ENCODE measurements around the gene ATP11A. TPM values are rescaled to one million over a fixed set of nuclear protein-coding genes. Genes with fewer than 3 reads are reported as not detected.

The ATP11A gene
- total and polyA plus RNA-seq, 9 of the 15 experiments (the other 6 are each of a cell fraction or from before 2014, with no cell fraction given), result 0.38 to 34.2 (median 4.2) TPM

GRCh38 chr13:112842931-112843391 lies 153.1 kb downstream of the ATP11A start:
- Histone ChIP-seq H3K36me3 (ENCODE audit: control insufficient read depth, insufficient read depth, low read length) (peaks cover 22% of the 10 kb centered on the region; the same call in 2 of the 3 replicates), H3K4me2 (ENCODE audit: insufficient read depth, low read length) (no peak overlapping the region), H3K9me3 (replicated peaks; ENCODE audit: control insufficient read depth, insufficient read depth, low read depth, low read length) (0 out of 2 replicates have a peak, but pooled peaks cover 2% of the 10 kb centered on the region), H3K9ac (ENCODE audit: insufficient read depth in 1 of 2, low read depth in 2 of 2, low read length in 2 of 2) (no peak overlapping the region), H2AFZ (ENCODE audit: low read depth, low read length) (no peak overlapping the region), H3K27ac (ENCODE audit: extremely low read depth, low read depth, low read length) (no peak overlapping the region), H4K20me1 (replicated peaks; ENCODE audit: control insufficient read depth, insufficient read depth, low read length) (no peaks in the 10 kb centered on the region), H3K27me3 (ENCODE audit: control insufficient read depth in 2 of 2, insufficient read depth in 2 of 2, low read length in 2 of 2) (no peaks in the 10 kb centered on the region), H3K4me3 (no peak overlapping the region), H3K79me2 (ENCODE audit: control insufficient read depth, insufficient read depth, low read length) (no peaks in the 10 kb centered on the region), H3K4me1 (replicated peaks in 1 of 2; ENCODE audit: control insufficient read depth in 2 of 2, insufficient read depth in 2 of 2, low read length in 2 of 2) (no peaks in the 10 kb centered on the region; a peak in 1 of 5 replicates), H3K9me1 (ENCODE audit: control insufficient read depth, insufficient read depth, low read length) (no peaks in the 10 kb centered on the region)
- in situ Hi-C loops (cut with MboI), result no loop called here
- TF ChIP-seq GTF2E2 (tag; IDR thresholded peaks at IDR 0.05), result no peak
- TF ChIP-seq HDAC6 (IDR thresholded peaks at IDR 0.05; ENCODE audit: low read depth, low read length), result no peak
- no peak for TF ChIP-seq TSC22D4 (tag; IDR thresholded peaks at IDR 0.05)
- no peak for TF ChIP-seq HDAC8 (tag; IDR thresholded peaks at IDR 0.05)
- no peak for TF ChIP-seq ZNF175 (CRISPR knock-in tag; IDR thresholded peaks at IDR 0.05; ENCODE audit: low read depth)
- no peak for TF ChIP-seq SIN3B (IDR thresholded peaks at IDR 0.05; ENCODE audit: low read depth)
- TF ChIP-seq ZNF197 (CRISPR knock-in tag; IDR thresholded peaks at IDR 0.05; ENCODE audit: low read depth), result no peak
- no peak for TF ChIP-seq SMAD1 (IDR thresholded peaks at IDR 0.05; ENCODE audit: low read depth, low read length, partially characterized antibody)
- no peak for TF ChIP-seq HLTF (IDR thresholded peaks at IDR 0.05)
- no peak for TF ChIP-seq CREBBP (IDR thresholded peaks at IDR 0.05; ENCODE audit: low read depth, low read length)
- TF ChIP-seq ETS2 (tag; IDR thresholded peaks at IDR 0.05; ENCODE audit: borderline replicate concordance, poor library complexity, severe bottlenecking), result no peak
- TF ChIP-seq ZNF274 (IDR thresholded peaks at IDR 0.05; ENCODE audit: borderline replicate concordance, low read depth, low read length), result no peak
- no peak for TF ChIP-seq PKNOX1 (IDR thresholded peaks at IDR 0.05)
- no peak for TF ChIP-seq KDM1A (IDR thresholded peaks at IDR 0.05)
- no peak for TF ChIP-seq SMARCB1 (IDR thresholded peaks at IDR 0.05; ENCODE audit: insufficient read length, low read depth)
- TF ChIP-seq TAF15 (IDR thresholded peaks at IDR 0.05; ENCODE audit: low read depth, low read length), result no peak
- no peak for TF ChIP-seq HDAC2 (IDR thresholded peaks at IDR 0.05)
- no peak for TF ChIP-seq POLR2A (conservative IDR thresholded peaks at IDR 0.05)
- TF ChIP-seq NCOA6 (IDR thresholded peaks at IDR 0.05), result no peak
- ChIA-PET CTCF (ENCODE audit: low intra/inter-chr PET ratio) (no interaction called here), POLR2A (no interaction called here)
- intact Hi-C loops (cut with micrococcal nuclease), result no loop called here
- DNase-seq (ENCODE audit: extremely low read depth in 1 of 4, low spot score in 3 of 4) (no peak), ATAC-seq (no peak), FAIRE-seq (no peak)
- 96% methylated on average over 21 of the region's 33 CpGs for WGBS (ENCODE audit: insufficient coverage, low coverage, missing lambda C conversion rate)
- BruUV-seq (replicated peaks), result no TSS peak
